ENCODE data around the gene NRG2. TPM values are rescaled to one million over a fixed set of nuclear protein-coding genes. Genes with fewer than 3 reads are reported as not detected.

NRG2 gene
- total RNA-seq, 1 donor from 2014 or later = 0.07 TPM

DNA sequence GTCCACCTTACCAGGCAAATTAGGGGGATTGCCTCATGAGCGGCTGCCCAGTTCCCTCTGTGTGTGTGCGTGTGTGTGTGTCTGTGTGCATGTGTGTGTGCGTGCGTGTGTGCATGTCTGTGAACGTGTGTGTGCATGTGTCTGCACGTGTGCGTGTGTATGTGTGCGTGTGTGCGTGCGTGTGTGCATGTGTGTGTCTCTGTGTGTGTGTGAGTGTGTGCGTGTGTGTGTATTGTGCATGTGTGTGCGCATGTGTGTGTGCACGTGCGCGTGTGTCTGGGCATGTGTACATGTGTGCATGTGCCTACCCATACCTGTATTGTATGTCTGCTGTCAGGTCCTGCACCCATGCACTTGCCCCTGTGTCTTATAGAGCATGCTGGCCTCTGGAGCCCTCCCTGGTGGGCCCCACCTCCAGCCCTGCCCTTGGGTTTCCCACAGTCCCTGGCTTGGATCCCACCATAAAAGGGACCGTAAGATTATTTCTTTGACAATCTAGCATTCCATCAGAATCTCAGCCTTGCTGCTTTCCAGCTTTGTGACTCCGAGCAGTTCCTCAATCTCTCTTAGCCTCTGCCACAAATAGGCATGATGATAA is 238.2 kb downstream of the NRG2 start:
- peaks cover 44% of the 10 kb centered on the region for H3K27me3 Mint-ChIP-seq
- no peak overlapping the region for H3K27ac Mint-ChIP-seq
- no peak for TF ChIP-seq CTCF (IDR thresholded peaks at IDR 0.05)
- ChIA-PET CTCF (interaction anchor here (1.2 to 1.5 kb wide), 2 partner anchors 58 to 164 kb away, joined by 4 to 5 read pairs; no protein-coding TSS in a partner anchor), POLR2A (no interaction called here)
- no peak for ATAC-seq (ENCODE audit: low read depth)
- H3K4me3 Mint-ChIP-seq = no peak overlapping the region
- H3K9me3 Mint-ChIP-seq = no peaks in the 10 kb centered on the region
- DNase-seq = no peak
- no peaks in the 10 kb centered on the region for H3K36me3 Mint-ChIP-seq (ENCODE audit: low read depth)
- intact Hi-C loops (cut with micrococcal nuclease) = no loop called here
- H3K4me1 Mint-ChIP-seq = no peaks in the 10 kb centered on the region

DNA sequence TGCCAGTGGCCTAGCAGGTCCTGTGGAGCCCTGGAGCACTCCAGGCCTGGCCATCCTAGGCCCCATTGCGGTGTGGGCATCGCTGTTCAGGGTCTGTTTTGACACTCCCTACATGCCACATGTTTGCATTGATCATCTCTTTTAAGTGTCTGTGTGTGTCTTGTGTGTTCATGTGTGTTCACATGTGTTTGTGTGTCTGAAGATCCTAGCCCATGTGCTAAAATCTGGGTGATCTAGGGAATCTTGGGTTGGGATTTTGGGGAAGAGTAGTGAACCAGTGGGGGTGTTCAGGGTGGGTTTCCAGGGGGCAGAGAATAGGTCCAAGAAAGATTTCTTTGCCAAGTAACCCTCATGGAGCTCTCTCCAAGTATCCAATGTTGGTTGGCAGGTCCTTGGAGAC is 239.1 kb downstream of the NRG2 start:
- intact Hi-C loops (cut with micrococcal nuclease) = no loop called here
- Mint-ChIP-seq H3K4me1 (no peaks in the 10 kb centered on the region), H3K36me3 (ENCODE audit: low read depth) (no peaks in the 10 kb centered on the region), H3K27me3 (peaks cover 46% of the 10 kb centered on the region), H3K27ac (no peak overlapping the region), H3K9me3 (no peaks in the 10 kb centered on the region), H3K4me3 (no peak overlapping the region)
- ATAC-seq (ENCODE audit: low read depth) = no peak
- CTCF ChIA-PET = no interaction called here
- no peak for DNase-seq
- no peak for TF ChIP-seq CTCF (IDR thresholded peaks at IDR 0.05)
- POLR2A ChIA-PET = no interaction called here

DNA sequence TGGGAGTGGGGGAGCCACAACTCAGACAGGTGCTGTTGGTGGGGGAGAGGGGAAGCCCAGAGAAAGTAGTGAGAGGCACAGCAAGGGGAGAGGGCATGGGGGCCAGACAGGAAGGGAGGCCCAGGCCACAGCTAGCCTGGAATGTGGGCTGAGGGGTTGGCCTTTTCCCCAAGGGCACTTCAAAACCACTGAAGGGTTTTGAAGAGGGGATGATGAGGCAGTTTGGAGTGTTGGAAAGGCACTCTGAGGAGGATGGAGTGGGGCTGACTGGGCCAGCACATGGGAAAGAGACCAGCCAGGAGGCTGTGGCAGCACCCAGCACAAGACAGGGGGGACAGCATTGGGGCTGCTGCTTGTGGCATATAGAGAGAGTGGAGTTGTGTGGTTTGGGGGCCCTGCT is 243.7 kb downstream of the NRG2 start:
- ATAC-seq (ENCODE audit: low read depth) (no peak), DNase-seq (no peak)
- H3K27me3 Mint-ChIP-seq = peaks cover 55% of the 10 kb centered on the region
- H3K4me3 Mint-ChIP-seq = no peak overlapping the region
- CTCF ChIA-PET = no interaction called here
- H3K4me1 Mint-ChIP-seq = peaks cover 8% of the 10 kb centered on the region
- TF ChIP-seq CTCF (IDR thresholded peaks at IDR 0.05) = no peak
- POLR2A ChIA-PET = no interaction called here
- H3K36me3 Mint-ChIP-seq (ENCODE audit: low read depth) = no peaks in the 10 kb centered on the region
- H3K9me3 Mint-ChIP-seq = no peaks in the 10 kb centered on the region
- H3K27ac Mint-ChIP-seq = no peak overlapping the region
- intact Hi-C loops (cut with micrococcal nuclease) = no loop called here

- POLR2A ChIA-PET = no interaction called here
- no peak for DNase-seq
- H3K9me3 Mint-ChIP-seq = no peaks in the 10 kb centered on the region
- no peak for TF ChIP-seq CTCF (IDR thresholded peaks at IDR 0.05)
- CTCF ChIA-PET = interaction anchor here (2.4 kb wide), 1 partner anchor 12 kb away, joined by 7 read pairs; no protein-coding TSS in a partner anchor
- peaks cover 8% of the 10 kb centered on the region for H3K4me1 Mint-ChIP-seq
- no peaks in the 10 kb centered on the region for H3K36me3 Mint-ChIP-seq (ENCODE audit: low read depth)
- no peak overlapping the region for H3K27ac Mint-ChIP-seq
- no peak overlapping the region for H3K4me3 Mint-ChIP-seq
- ATAC-seq (ENCODE audit: low read depth) = no peak
- intact Hi-C loops (cut with micrococcal nuclease) = no loop called here
- peaks cover 59% of the 10 kb centered on the region for H3K27me3 Mint-ChIP-seq
These were observed 244.2 kb downstream of the NRG2 start for GRCh38 chr5:139798883-139799282.

DNA sequence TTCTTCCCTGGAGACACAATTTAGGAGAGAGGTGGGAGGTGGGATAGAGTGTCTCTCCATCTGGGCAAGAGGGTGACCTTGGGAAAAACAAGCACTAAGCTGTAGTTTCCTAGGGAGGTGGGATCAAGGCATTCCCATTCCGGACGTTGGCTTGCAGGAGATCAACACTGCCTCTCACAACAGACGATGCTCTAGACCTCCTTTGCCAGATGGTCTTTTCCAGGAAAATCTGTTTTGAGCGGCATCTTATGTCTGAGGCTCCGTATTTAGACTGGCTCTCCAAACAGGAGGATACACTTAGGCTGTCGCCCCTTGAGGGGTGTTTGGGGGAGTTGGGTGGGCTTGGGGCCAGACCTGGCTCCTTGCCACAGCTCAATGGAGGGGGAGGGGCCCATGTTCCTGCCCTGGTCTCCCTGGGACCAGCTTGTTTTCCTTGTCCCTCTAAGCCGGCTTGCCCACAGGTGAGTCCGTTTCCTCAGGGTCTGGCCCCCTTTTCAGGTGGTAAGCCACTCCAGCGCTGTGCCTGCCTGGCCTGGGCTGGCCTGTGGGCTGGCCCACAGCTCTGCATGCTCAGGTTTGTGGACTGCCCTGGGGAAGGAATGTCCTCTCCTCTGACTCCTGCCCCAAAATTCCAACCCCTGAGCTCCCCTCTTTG is 245.1 kb downstream of the NRG2 start:
- Mint-ChIP-seq H3K4me3 (no peak overlapping the region), H3K27ac (no peak overlapping the region), H3K4me1 (peaks cover 8% of the 10 kb centered on the region), H3K9me3 (no peaks in the 10 kb centered on the region), H3K36me3 (ENCODE audit: low read depth) (no peaks in the 10 kb centered on the region), H3K27me3 (peaks cover 62% of the 10 kb centered on the region)
- TF ChIP-seq CTCF (IDR thresholded peaks at IDR 0.05) = no peak
- no peak for ATAC-seq (ENCODE audit: low read depth)
- CTCF ChIA-PET = interaction anchor here (2.4 kb wide), 1 partner anchor 11 kb away, joined by 7 read pairs; no protein-coding TSS in a partner anchor
- no peak for DNase-seq
- intact Hi-C loops (cut with micrococcal nuclease) = no loop called here
- POLR2A ChIA-PET = no interaction called here

All from activated B cell treated with CpG ODN at 0.5 μM for 24 hours (primary cell).